ENCODE results near the gene CHRDL1.

The CHRDL1 gene

GRCh38 chrX:110734894-110735541 lies 60.6 kb downstream of the CHRDL1 start:
- Histone ChIP-seq H3K9me3 (ENCODE audit: control insufficient read depth, low read length) (no peaks in the 10 kb centered on the region), H3K36me3 (ENCODE audit: control insufficient read depth, insufficient read depth, low read length) (no peaks in the 10 kb centered on the region), H3K27me3 (ENCODE audit: control insufficient read depth, insufficient read depth, low read length) (no peaks in the 10 kb centered on the region), H3K9ac (ENCODE audit: low read length) (no peak overlapping the region), H3K4me1 (ENCODE audit: control insufficient read depth, insufficient read depth, low read length) (no peaks in the 10 kb centered on the region), H3K4me3 (ENCODE audit: low read length) (no peak overlapping the region)

GRCh38 chrX:110734271-110734670 lies 61.3 kb downstream of the CHRDL1 start:
- no peaks in the 10 kb centered on the region for H3K36me3 ChIP-seq (ENCODE audit: control insufficient read depth, insufficient read depth, low read length)
- H3K4me1 ChIP-seq (ENCODE audit: control insufficient read depth, insufficient read depth, low read length) = no peaks in the 10 kb centered on the region
- H3K27me3 ChIP-seq (ENCODE audit: control insufficient read depth, insufficient read depth, low read length) = no peaks in the 10 kb centered on the region
- no peak overlapping the region for H3K4me3 ChIP-seq (ENCODE audit: low read length)
- no peaks in the 10 kb centered on the region for H3K9me3 ChIP-seq (ENCODE audit: control insufficient read depth, low read length)
- no peak overlapping the region for H3K9ac ChIP-seq (ENCODE audit: low read length)

GRCh38 chrX:110733166-110733565 lies 62.5 kb downstream of the CHRDL1 start:
- no peaks in the 10 kb centered on the region for H3K27me3 ChIP-seq (ENCODE audit: control insufficient read depth, insufficient read depth, low read length)
- no peaks in the 10 kb centered on the region for H3K9me3 ChIP-seq (ENCODE audit: control insufficient read depth, low read length)
- no peaks in the 10 kb centered on the region for H3K36me3 ChIP-seq (ENCODE audit: control insufficient read depth, insufficient read depth, low read length)
- no peaks in the 10 kb centered on the region for H3K4me1 ChIP-seq (ENCODE audit: control insufficient read depth, insufficient read depth, low read length)
- no peak overlapping the region for H3K4me3 ChIP-seq (ENCODE audit: low read length)
- H3K9ac ChIP-seq (ENCODE audit: low read length) = no peak overlapping the region

- Histone ChIP-seq H3K4me3 (ENCODE audit: low read length) (no peak overlapping the region), H3K36me3 (ENCODE audit: control insufficient read depth, insufficient read depth, low read length) (no peaks in the 10 kb centered on the region), H3K9me3 (ENCODE audit: control insufficient read depth, low read length) (no peaks in the 10 kb centered on the region), H3K4me1 (ENCODE audit: control insufficient read depth, insufficient read depth, low read length) (no peaks in the 10 kb centered on the region), H3K27me3 (ENCODE audit: control insufficient read depth, insufficient read depth, low read length) (no peaks in the 10 kb centered on the region), H3K9ac (ENCODE audit: low read length) (no peak overlapping the region)
Observed at GRCh38 chrX:110732266-110732665, 63.4 kb downstream of the CHRDL1 start.

GRCh38 chrX:110723844-110724243 lies 71.8 kb downstream of the CHRDL1 start:
- Histone ChIP-seq H3K4me1 (ENCODE audit: control insufficient read depth, insufficient read depth, low read length) (no peaks in the 10 kb centered on the region), H3K9me3 (ENCODE audit: control insufficient read depth, low read length) (no peaks in the 10 kb centered on the region), H3K4me3 (ENCODE audit: low read length) (no peak overlapping the region), H3K27me3 (ENCODE audit: control insufficient read depth, insufficient read depth, low read length) (no peaks in the 10 kb centered on the region), H3K9ac (ENCODE audit: low read length) (no peak overlapping the region), H3K36me3 (ENCODE audit: control insufficient read depth, insufficient read depth, low read length) (no peaks in the 10 kb centered on the region)

- Histone ChIP-seq H3K4me1 (ENCODE audit: control insufficient read depth, insufficient read depth, low read length) (no peaks in the 10 kb centered on the region), H3K9ac (ENCODE audit: low read length) (no peak overlapping the region), H3K27me3 (ENCODE audit: control insufficient read depth, insufficient read depth, low read length) (no peaks in the 10 kb centered on the region), H3K9me3 (ENCODE audit: control insufficient read depth, low read length) (no peaks in the 10 kb centered on the region), H3K4me3 (ENCODE audit: low read length) (no peak overlapping the region), H3K36me3 (ENCODE audit: control insufficient read depth, insufficient read depth, low read length) (no peaks in the 10 kb centered on the region)
Observed at GRCh38 chrX:110722135-110722534, 73.5 kb downstream of the CHRDL1 start.

- Histone ChIP-seq H3K9ac (ENCODE audit: low read length) (no peak overlapping the region), H3K36me3 (ENCODE audit: control insufficient read depth, insufficient read depth, low read length) (no peaks in the 10 kb centered on the region), H3K27me3 (ENCODE audit: control insufficient read depth, insufficient read depth, low read length) (no peaks in the 10 kb centered on the region), H3K4me1 (ENCODE audit: control insufficient read depth, insufficient read depth, low read length) (no peaks in the 10 kb centered on the region), H3K4me3 (ENCODE audit: low read length) (no peak overlapping the region), H3K9me3 (ENCODE audit: control insufficient read depth, low read length) (no peaks in the 10 kb centered on the region)
Observed at GRCh38 chrX:110713666-110714065, 82.0 kb downstream of the CHRDL1 start.

GRCh38 chrX:110706446-110706845 lies 89.2 kb downstream of the CHRDL1 start:
- H3K36me3 ChIP-seq (ENCODE audit: control insufficient read depth, insufficient read depth, low read length) = no peaks in the 10 kb centered on the region
- no peaks in the 10 kb centered on the region for H3K4me1 ChIP-seq (ENCODE audit: control insufficient read depth, insufficient read depth, low read length)
- no peak overlapping the region for H3K4me3 ChIP-seq (ENCODE audit: low read length)
- H3K27me3 ChIP-seq (ENCODE audit: control insufficient read depth, insufficient read depth, low read length) = no peaks in the 10 kb centered on the region
- no peak overlapping the region for H3K9ac ChIP-seq (ENCODE audit: low read length)
- no peaks in the 10 kb centered on the region for H3K9me3 ChIP-seq (ENCODE audit: control insufficient read depth, low read length)

GRCh38 chrX:110703641-110704040 lies 92.0 kb downstream of the CHRDL1 start:
- no peaks in the 10 kb centered on the region for H3K9me3 ChIP-seq (ENCODE audit: control insufficient read depth, low read length)
- H3K36me3 ChIP-seq (ENCODE audit: control insufficient read depth, insufficient read depth, low read length) = no peaks in the 10 kb centered on the region
- no peaks in the 10 kb centered on the region for H3K27me3 ChIP-seq (ENCODE audit: control insufficient read depth, insufficient read depth, low read length)
- peaks cover 6% of the 10 kb centered on the region for H3K4me1 ChIP-seq (ENCODE audit: control insufficient read depth, insufficient read depth, low read length)
- H3K9ac ChIP-seq (ENCODE audit: low read length) = no peak overlapping the region
- H3K4me3 ChIP-seq (ENCODE audit: low read length) = no peak overlapping the region

GRCh38 chrX:110699109-110699508 lies 96.5 kb downstream of the CHRDL1 start:
- Histone ChIP-seq H3K9me3 (ENCODE audit: control insufficient read depth, low read length) (no peaks in the 10 kb centered on the region), H3K27me3 (ENCODE audit: control insufficient read depth, insufficient read depth, low read length) (no peaks in the 10 kb centered on the region), H3K9ac (ENCODE audit: low read length) (no peak overlapping the region), H3K4me3 (ENCODE audit: low read length) (no peak overlapping the region), H3K4me1 (ENCODE audit: control insufficient read depth, insufficient read depth, low read length) (peaks cover 10% of the 10 kb centered on the region), H3K36me3 (ENCODE audit: control insufficient read depth, insufficient read depth, low read length) (no peaks in the 10 kb centered on the region)

GRCh38 chrX:110698696-110699095 lies 96.9 kb downstream of the CHRDL1 start:
- no peaks in the 10 kb centered on the region for H3K27me3 ChIP-seq (ENCODE audit: control insufficient read depth, insufficient read depth, low read length)
- H3K9me3 ChIP-seq (ENCODE audit: control insufficient read depth, low read length) = no peaks in the 10 kb centered on the region
- H3K4me1 ChIP-seq (ENCODE audit: control insufficient read depth, insufficient read depth, low read length) = peaks cover 10% of the 10 kb centered on the region
- H3K4me3 ChIP-seq (ENCODE audit: low read length) = no peak overlapping the region
- H3K36me3 ChIP-seq (ENCODE audit: control insufficient read depth, insufficient read depth, low read length) = no peaks in the 10 kb centered on the region
- H3K9ac ChIP-seq (ENCODE audit: low read length) = no peak overlapping the region

GRCh38 chrX:110692866-110693265 lies 102.8 kb downstream of the CHRDL1 start:
- no peaks in the 10 kb centered on the region for H3K27me3 ChIP-seq (ENCODE audit: control insufficient read depth, insufficient read depth, low read length)
- H3K4me3 ChIP-seq (ENCODE audit: low read length) = no peak overlapping the region
- no peaks in the 10 kb centered on the region for H3K9me3 ChIP-seq (ENCODE audit: control insufficient read depth, low read length)
- no peak overlapping the region for H3K9ac ChIP-seq (ENCODE audit: low read length)
- H3K4me1 ChIP-seq (ENCODE audit: control insufficient read depth, insufficient read depth, low read length) = no peaks in the 10 kb centered on the region
- H3K36me3 ChIP-seq (ENCODE audit: control insufficient read depth, insufficient read depth, low read length) = no peaks in the 10 kb centered on the region

- no peaks in the 10 kb centered on the region for H3K27me3 ChIP-seq (ENCODE audit: control insufficient read depth, insufficient read depth, low read length)
Observed at GRCh38 chrX:110691446-110691845, 104.2 kb downstream of the CHRDL1 start.

More at GRCh38 chrX:110691446-110691845, 104.2 kb downstream of the CHRDL1 start:
- Histone ChIP-seq H3K9me3 (ENCODE audit: control insufficient read depth, low read length) (no peaks in the 10 kb centered on the region), H3K4me1 (ENCODE audit: control insufficient read depth, insufficient read depth, low read length) (no peaks in the 10 kb centered on the region), H3K36me3 (ENCODE audit: control insufficient read depth, insufficient read depth, low read length) (no peaks in the 10 kb centered on the region), H3K4me3 (ENCODE audit: low read length) (no peak overlapping the region), H3K9ac (ENCODE audit: low read length) (no peak overlapping the region)
